Stomach smooth muscle (tissue), 2 donors: ENCODE results near the gene ARHGAP22.
"Not testable (repeated sequence)": the region's sequence is repeated elsewhere in the genome, so short reads cannot be mapped to it uniquely, and the experiment has no call there.

Experiments
- H3K27ac ChIP-seq: one replicate; pipeline ENCODE4 v1.7.0; 2013; ENCODE audit warnings: mild to moderate bottlenecking, low read length, inconsistent platforms
- H3K27me3 ChIP-seq, 2 donors: one replicate each; pipeline ENCODE4 v1.7.0; 2013; ENCODE audit warnings: low read length in 2 of 2; ENCODE audit not compliant: insufficient read depth in 2 of 2, control insufficient read depth in 1 of 2
- H3K36me3 ChIP-seq, 2 donors: one replicate each; pipeline ENCODE4 v1.7.0; 2013; ENCODE audit warnings: low read length in 2 of 2; ENCODE audit not compliant: control insufficient read depth in 2 of 2, insufficient read depth in 2 of 2
- H3K4me1 ChIP-seq: one replicate; pipeline ENCODE4 v1.7.0; 2013; ENCODE audit warnings: low read length; ENCODE audit not compliant: control insufficient read depth, insufficient read depth
- H3K4me3 ChIP-seq, 2 donors: one replicate each; pipeline ENCODE4 v1.7.0; 2013; ENCODE audit warnings: low read length in 2 of 2
- H3K9ac ChIP-seq, 2 donors: one replicate each; pipeline ENCODE4 v1.7.0; 2013; ENCODE audit warnings: low read length in 2 of 2, mild to moderate bottlenecking in 1 of 2
- H3K9me3 ChIP-seq, 2 donors: one replicate each; pipeline ENCODE4 v1.7.0; 2013; ENCODE audit warnings: low read length in 2 of 2; ENCODE audit not compliant: control insufficient read depth in 2 of 2
- donor health status: healthy.
- donor health status: Pancreatic carcinoma.

Gene ARHGAP22

GRCh38 chr10:48439031-48439430 is 165.8 kb downstream of the ARHGAP22 start:
- Histone ChIP-seq H3K4me3 (no peak overlapping the region), H3K27ac (no peak overlapping the region), H3K27me3 (no peaks in the 10 kb centered on the region), H3K9ac (no peak overlapping the region), H3K4me1 (peaks cover 3% of the 10 kb centered on the region), H3K36me3 (peaks cover 7% of the 10 kb centered on the region in 2 donors), H3K9me3 (no peaks in the 10 kb centered on the region)

- no peak overlapping the region for H3K9ac ChIP-seq
- H3K9me3 ChIP-seq: no peaks in the 10 kb centered on the region
- H3K27ac ChIP-seq: no peak overlapping the region
- H3K27me3 ChIP-seq: no peaks in the 10 kb centered on the region
- peaks cover 7% of the 10 kb centered on the region in 2 donors for H3K36me3 ChIP-seq
- H3K4me3 ChIP-seq: no peak overlapping the region
- H3K4me1 ChIP-seq: peaks cover 3% of the 10 kb centered on the region
Measured at GRCh38 chr10:48437546-48437945, 167.3 kb downstream of the ARHGAP22 start.

GRCh38 chr10:48431871-48432270 is 173.0 kb downstream of the ARHGAP22 start:
- Histone ChIP-seq H3K27ac (no peak overlapping the region), H3K36me3 (peaks cover 8 to 12% of the 10 kb centered on the region in 2 donors), H3K27me3 (no peaks in the 10 kb centered on the region), H3K9me3 (no peaks in the 10 kb centered on the region), H3K9ac (no peak overlapping the region), H3K4me3 (no peak overlapping the region), H3K4me1 (no peaks in the 10 kb centered on the region)

- Histone ChIP-seq H3K36me3 (peaks cover 6 to 9% of the 10 kb centered on the region in 2 donors), H3K9me3 (no peaks in the 10 kb centered on the region), H3K4me1 (no peaks in the 10 kb centered on the region), H3K27me3 (no peaks in the 10 kb centered on the region), H3K9ac (no peak overlapping the region), H3K27ac (no peak overlapping the region), H3K4me3 (no peak overlapping the region)
Measured at GRCh38 chr10:48430402-48430993, 174.4 kb downstream of the ARHGAP22 start.

- Histone ChIP-seq H3K9ac (no peak overlapping the region), H3K27me3 (no peaks in the 10 kb centered on the region), H3K36me3 (peaks cover 4 to 6% of the 10 kb centered on the region in 2 donors), H3K4me3 (no peak overlapping the region), H3K27ac (no peak overlapping the region), H3K9me3 (no peaks in the 10 kb centered on the region), H3K4me1 (no peaks in the 10 kb centered on the region)
Measured at GRCh38 chr10:48429309-48429708, 175.6 kb downstream of the ARHGAP22 start.

GRCh38 chr10:48428896-48429295 is 176.0 kb downstream of the ARHGAP22 start:
- Histone ChIP-seq H3K9ac (no peak overlapping the region), H3K27me3 (no peaks in the 10 kb centered on the region), H3K4me1 (no peaks in the 10 kb centered on the region), H3K4me3 (no peak overlapping the region), H3K36me3 (peaks cover 4 to 6% of the 10 kb centered on the region in 2 donors), H3K9me3 (no peaks in the 10 kb centered on the region), H3K27ac (no peak overlapping the region)

- H3K9ac ChIP-seq: no peak overlapping the region
- no peaks in the 10 kb centered on the region for H3K9me3 ChIP-seq
- H3K27ac ChIP-seq: no peak overlapping the region
- H3K36me3 ChIP-seq: peaks cover 0 to 2% of the 10 kb centered on the region in 2 donors
- H3K4me1 ChIP-seq: no peaks in the 10 kb centered on the region
- H3K27me3 ChIP-seq: no peaks in the 10 kb centered on the region
- no peak overlapping the region for H3K4me3 ChIP-seq
Measured at GRCh38 chr10:48423884-48424283, 181.0 kb downstream of the ARHGAP22 start.

GRCh38 chr10:48421862-48422261 is 183.0 kb downstream of the ARHGAP22 start:
- H3K36me3 ChIP-seq, H3K9ac ChIP-seq, H3K27me3 ChIP-seq, H3K27ac ChIP-seq, H3K4me3 ChIP-seq, H3K9me3 ChIP-seq, H3K4me1 ChIP-seq: not testable (repeated sequence)

- Histone ChIP-seq H3K27me3 (no peaks in the 10 kb centered on the region), H3K9ac (no peak overlapping the region), H3K4me1 (no peaks in the 10 kb centered on the region), H3K9me3 (no peaks in the 10 kb centered on the region), H3K4me3 (no peak overlapping the region), H3K36me3 (peaks cover 0 to 2% of the 10 kb centered on the region in 2 donors), H3K27ac (no peak overlapping the region)
Measured at GRCh38 chr10:48419714-48420113, 185.2 kb downstream of the ARHGAP22 start.

- peaks cover 0 to 2% of the 10 kb centered on the region in 2 donors for H3K36me3 ChIP-seq
- H3K4me3 ChIP-seq: no peak overlapping the region
- H3K27me3 ChIP-seq: no peaks in the 10 kb centered on the region
- no peak overlapping the region for H3K9ac ChIP-seq
- H3K27ac ChIP-seq: no peak overlapping the region
- no peaks in the 10 kb centered on the region for H3K4me1 ChIP-seq
- H3K9me3 ChIP-seq: no peaks in the 10 kb centered on the region
Measured at GRCh38 chr10:48418189-48418788, 186.6 kb downstream of the ARHGAP22 start.

GRCh38 chr10:48417374-48417773 is 187.5 kb downstream of the ARHGAP22 start:
- H3K9ac ChIP-seq: no peak overlapping the region
- peaks cover 0 to 9% of the 10 kb centered on the region in 2 donors for H3K36me3 ChIP-seq
- peaks cover 0 to 5% of the 10 kb centered on the region in 2 donors for H3K9me3 ChIP-seq
- H3K27ac ChIP-seq: no peak overlapping the region
- H3K4me1 ChIP-seq: no peaks in the 10 kb centered on the region
- no peak overlapping the region for H3K4me3 ChIP-seq
- no peaks in the 10 kb centered on the region for H3K27me3 ChIP-seq
